HFFc6 (cell line): ENCODE results near the gene RAB44. TPM values are rescaled to one million over a fixed set of nuclear protein-coding genes. Genes with fewer than 3 reads are reported as not detected.

ENCODE experiments used
- DNase-seq: peaks from one replicate; pipeline ENCODE4 v3.0.0-alpha.2; 2018
- H3K27ac Mint-ChIP-seq: 2 replicates; pipeline ENCODE4 v1.8.0; 2020; ENCODE audit warnings: mild to moderate bottlenecking, mixed read lengths
- H3K27me3 Mint-ChIP-seq: 2 replicates; pipeline ENCODE4 v1.8.0; 2021; ENCODE audit warnings: mild to moderate bottlenecking, moderate library complexity, mixed read lengths; ENCODE audit not compliant: insufficient read depth
- H3K36me3 Mint-ChIP-seq: 2 replicates; pipeline ENCODE4 v1.8.0; 2021; ENCODE audit warnings: low read depth, mixed read lengths
- H3K4me1 Mint-ChIP-seq: 2 replicates; pipeline ENCODE4 v1.8.0; 2020; ENCODE audit warnings: low read depth, mixed read lengths
- H3K4me3 Mint-ChIP-seq: 2 replicates; pipeline ENCODE4 v1.8.0; 2020; ENCODE audit warnings: mild to moderate bottlenecking, moderate library complexity, mixed read lengths
- H3K9me3 Mint-ChIP-seq: 2 replicates; pipeline ENCODE4 v1.8.0; 2020; ENCODE audit warnings: mild to moderate bottlenecking, mixed read lengths
- CTCF ChIP-seq: fragments of 200-600 bp; sonication (generic); IDR thresholded peaks from 2 replicates; pipeline ENCODE4 v1.5.0; 2021; ENCODE audit warnings: antibody characterized with exemption, mild to moderate bottlenecking
- long read RNA-seq: library from polyadenylated mRNA; unstranded; transcript quantifications from one replicate; pipeline ENCODE4 v2.0.0, GENCODE V29; 2019
- total RNA-seq, 6 experiments: library from RNA; stranded (reverse); fragmentation: NEBNext Ultra II Directional; extraction: Animal tissue kit (Norgen Biotek cat#: 25700); gene quantifications; 2 replicates in 1 of 6; 3 replicates in 5 of 6; pipeline ENCODE4 v1.2.3, GENCODE V29; 2021

Gene RAB44
- under 1 TPM in 2 of 6 experiments, not detected in 4; 0.26 to 0.45 TPM for total RNA-seq
- long read RNA-seq = 0 reads

GRCh38 chr6:36697481-36697903 is at the start of gene RAB44:
Gene RAB44 (plus strand): TSS chr6:36697826. CDS start chr6:36704236, 6,410 bp downstream.
- Mint-ChIP-seq H3K27ac (no peak within 1 kb of the TSS), H3K4me3 (no peak within 1 kb of the TSS), H3K27me3 (peaks cover 5% of the 10 kb centered on the region), H3K9me3 (no peaks in the 10 kb centered on the region), H3K4me1 (peaks cover 23% of the 10 kb centered on the region), H3K36me3 (no peaks in the 10 kb centered on the region)
- DNase-seq = no peak
- no peak for TF ChIP-seq CTCF

- H3K9me3 Mint-ChIP-seq = no peaks in the 10 kb centered on the region
- no peak for TF ChIP-seq CTCF
- no peaks in the 10 kb centered on the region for H3K36me3 Mint-ChIP-seq
- no peak overlapping the region for H3K4me3 Mint-ChIP-seq
- peaks cover 2% of the 10 kb centered on the region for H3K27me3 Mint-ChIP-seq
- H3K4me1 Mint-ChIP-seq = peaks cover 32% of the 10 kb centered on the region
- no peak for DNase-seq
- no peak overlapping the region for H3K27ac Mint-ChIP-seq
Observed at GRCh38 chr6:36649086-36649485, 48.5 kb upstream of the RAB44 start.

- TF ChIP-seq CTCF = no peak
- Mint-ChIP-seq H3K9me3 (no peaks in the 10 kb centered on the region), H3K4me1 (peaks cover 24% of the 10 kb centered on the region), H3K27ac (peak overlapping the region; percentile 21; the same call in 1 of the 2 replicates), H3K27me3 (peaks cover 2% of the 10 kb centered on the region), H3K4me3 (no peak overlapping the region; the same call in 1 of the 2 replicates), H3K36me3 (no peaks in the 10 kb centered on the region)
- no peak for DNase-seq
Observed at GRCh38 chr6:36649701-36650484, 47.7 kb upstream of the RAB44 start.

- no peak overlapping the region for H3K27ac Mint-ChIP-seq
- H3K36me3 Mint-ChIP-seq = no peaks in the 10 kb centered on the region
- peaks cover 3% of the 10 kb centered on the region for H3K27me3 Mint-ChIP-seq
Observed at GRCh38 chr6:36650848-36651478, 46.7 kb upstream of the RAB44 start.

More at GRCh38 chr6:36650848-36651478, 46.7 kb upstream of the RAB44 start:
- Mint-ChIP-seq H3K4me3 (no peak overlapping the region), H3K4me1 (peaks cover 16% of the 10 kb centered on the region), H3K9me3 (no peaks in the 10 kb centered on the region)
- no peak for DNase-seq
- TF ChIP-seq CTCF = no peak
